Loucy (cell line): ENCODE measurements around the gene MORC3.

ENCODE experiments used
- H2AFZ ChIP-seq: fragments of 200-600 bp; sonication (generic); 2 replicates; pipeline ENCODE4 v1.6.0; 2016; ENCODE audit warnings: antibody characterized with exemption, mild to moderate bottlenecking, low read length, moderate library complexity
- H3F3A ChIP-seq: fragments of 200-600 bp; 2 replicates; pipeline ENCODE4 v1.6.0; 2016; ENCODE audit warnings: antibody characterized with exemption, low read depth, mild to moderate bottlenecking
- H3K27me3 ChIP-seq: fragments of 200-600 bp; sonication (generic); 2 replicates; pipeline ENCODE4 v1.6.1; 2014; ENCODE audit warnings: low read length, mild to moderate bottlenecking; ENCODE audit not compliant: insufficient read depth, poor library complexity, severe bottlenecking
- H3K36me3 ChIP-seq: fragments of 200-600 bp; sonication (generic); 2 replicates; pipeline ENCODE4 v1.6.1; 2016; ENCODE audit warnings: low read length; ENCODE audit not compliant: insufficient read depth
- H3K4me1 ChIP-seq: fragments of 200-600 bp; sonication (generic); 2 replicates; pipeline ENCODE4 v1.5.1; 2014; ENCODE audit warnings: low read length, mild to moderate bottlenecking; ENCODE audit not compliant: insufficient read depth, poor library complexity, severe bottlenecking
- H3K4me2 ChIP-seq: fragments of 200-600 bp; sonication (generic); 2 replicates; pipeline ENCODE4 v1.6.0; 2014; ENCODE audit warnings: antibody characterized with exemption, low read length, low read depth, mild to moderate bottlenecking; ENCODE audit not compliant: poor library complexity, severe bottlenecking
- H3K4me3 ChIP-seq: fragments of 200-600 bp; sonication (generic); 2 replicates; pipeline ENCODE4 v1.5.1; 2014; ENCODE audit warnings: low read length, mild to moderate bottlenecking, mixed read lengths; ENCODE audit not compliant: poor library complexity, severe bottlenecking
- H3K79me2 ChIP-seq: fragments of 200-600 bp; sonication (generic); 2 replicates; pipeline ENCODE4 v1.6.1; 2014; ENCODE audit warnings: low read length; ENCODE audit not compliant: insufficient read depth
- H3K9ac ChIP-seq: fragments of 200-600 bp; sonication (generic); 2 replicates; pipeline ENCODE4 v1.6.0; 2014; ENCODE audit warnings: mild to moderate bottlenecking, low read depth, low read length, moderate library complexity; ENCODE audit not compliant: poor library complexity, severe bottlenecking
- H3K9me2 ChIP-seq: fragments of 200-600 bp; sonication (generic); replicated peaks from 2 replicates; pipeline ENCODE4 v1.6.1; 2016; ENCODE audit warnings: low read depth, low read length, mixed read lengths
- H3K9me3 ChIP-seq: fragments of 200-600 bp; sonication (generic); 2 replicates; pipeline ENCODE4 v1.6.1; 2014; ENCODE audit warnings: mild to moderate bottlenecking, antibody characterized with exemption, low read length, low read depth; ENCODE audit not compliant: insufficient read depth
- H4K20me1 ChIP-seq: fragments of 200-600 bp; sonication (generic); 2 replicates; pipeline ENCODE4 v1.6.0; 2014; ENCODE audit warnings: antibody characterized with exemption, low read length, mild to moderate bottlenecking; ENCODE audit not compliant: insufficient read depth, poor library complexity, severe bottlenecking
- CTCF ChIP-seq: fragments of 200-600 bp; sonication (generic); conservative IDR thresholded peaks from 2 replicates; pipeline ENCODE4 v1.5.1; 2014; ENCODE audit warnings: mild to moderate bottlenecking, antibody characterized with exemption, low read length
- EZH2phosphoT487 ChIP-seq: fragments of 200-600 bp; IDR thresholded peaks from 2 replicates; pipeline ENCODE4 v1.6.1; 2018; ENCODE audit warnings: antibody characterized with exemption, mild to moderate bottlenecking, moderate library complexity, borderline replicate concordance

The MORC3 gene

GRCh38 chr21:36400719-36401118, 80.7 kb downstream of the MORC3 start:
- no peaks in the 10 kb centered on the region for H3K27me3 ChIP-seq
- H3K4me2 ChIP-seq, result no peak overlapping the region
- no peaks in the 10 kb centered on the region for H3K79me2 ChIP-seq
- no peaks in the 10 kb centered on the region for H3K4me1 ChIP-seq
- H2AFZ ChIP-seq, result no peak overlapping the region
- no peak overlapping the region for H3K9ac ChIP-seq
- H3K36me3 ChIP-seq, result peaks cover 32% of the 10 kb centered on the region; the same call in 1 of the 2 replicates
- H4K20me1 ChIP-seq, result no peaks in the 10 kb centered on the region
- no peak overlapping the region for H3K4me3 ChIP-seq
- H3F3A ChIP-seq, result no peaks in the 10 kb centered on the region
- no peaks in the 10 kb centered on the region for H3K9me3 ChIP-seq
- H3K9me2 ChIP-seq, result no peaks in the 10 kb centered on the region
- no peak for TF ChIP-seq EZH2phosphoT487
- TF ChIP-seq CTCF, result no peak

GRCh38 chr21:36402339-36402738, 82.3 kb downstream of the MORC3 start:
- Histone ChIP-seq H3F3A (no peaks in the 10 kb centered on the region), H3K79me2 (no peaks in the 10 kb centered on the region), H3K4me2 (no peak overlapping the region), H3K4me3 (no peak overlapping the region), H3K9me3 (no peaks in the 10 kb centered on the region), H3K9ac (no peak overlapping the region), H3K27me3 (no peaks in the 10 kb centered on the region), H3K36me3 (peaks cover 29% of the 10 kb centered on the region; the same call in 1 of the 2 replicates), H3K4me1 (no peaks in the 10 kb centered on the region), H3K9me2 (no peaks in the 10 kb centered on the region), H2AFZ (no peak overlapping the region), H4K20me1 (no peaks in the 10 kb centered on the region)
- no peak for TF ChIP-seq EZH2phosphoT487
- TF ChIP-seq CTCF, result no peak

- Histone ChIP-seq H3K4me2 (no peak overlapping the region), H4K20me1 (no peaks in the 10 kb centered on the region), H3K36me3 (peaks cover 29% of the 10 kb centered on the region; the same call in 1 of the 2 replicates), H3K27me3 (no peaks in the 10 kb centered on the region), H3K9me3 (no peaks in the 10 kb centered on the region), H3K4me1 (no peaks in the 10 kb centered on the region), H3K4me3 (no peak overlapping the region), H3K79me2 (no peaks in the 10 kb centered on the region), H3K9ac (no peak overlapping the region), H2AFZ (no peak overlapping the region), H3K9me2 (no peaks in the 10 kb centered on the region), H3F3A (no peaks in the 10 kb centered on the region)
- TF ChIP-seq EZH2phosphoT487, result no peak
Observed at GRCh38 chr21:36403713-36404112, 83.7 kb downstream of the MORC3 start.

- H3K4me2 ChIP-seq, result no peak overlapping the region
- H2AFZ ChIP-seq, result no peak overlapping the region
- no peak overlapping the region for H3K9ac ChIP-seq
- no peaks in the 10 kb centered on the region for H3F3A ChIP-seq
- no peaks in the 10 kb centered on the region for H3K9me2 ChIP-seq
- H3K4me1 ChIP-seq, result no peaks in the 10 kb centered on the region
- no peaks in the 10 kb centered on the region for H4K20me1 ChIP-seq
- no peaks in the 10 kb centered on the region for H3K79me2 ChIP-seq
- peaks cover 27% of the 10 kb centered on the region; the same call in 1 of the 2 replicates for H3K36me3 ChIP-seq
- no peaks in the 10 kb centered on the region for H3K9me3 ChIP-seq
- no peak overlapping the region for H3K4me3 ChIP-seq
- H3K27me3 ChIP-seq, result no peaks in the 10 kb centered on the region
- no peak for TF ChIP-seq CTCF
- no peak for TF ChIP-seq EZH2phosphoT487
Observed at GRCh38 chr21:36408568-36408967, 88.6 kb downstream of the MORC3 start.
